T-helper 1 cell treated with Interleukin-12 subunit alpha and Interleukin-12 subunit beta and Interleukin-4 antibody, amounts not matched to agents 30 μg/mL and 1 μg/mL, for 36 hours (primary cell): Measurements from ENCODE around the gene HK1.
A peak's percentile ranks its signal among the peaks of the same experiment; 100 is the strongest.

ENCODE experiments used
- H3K27ac Mint-ChIP-seq: one replicate; pipeline ENCODE4 v1.8.0; 2021; ENCODE audit warnings: mild to moderate bottlenecking, mixed read lengths
- H3K27me3 Mint-ChIP-seq: one replicate; pipeline ENCODE4 v1.8.0; 2021; ENCODE audit warnings: low read depth, mixed read lengths
- H3K36me3 Mint-ChIP-seq: one replicate; pipeline ENCODE4 v1.8.0; 2021; ENCODE audit warnings: low read depth, mixed read lengths
- H3K4me1 Mint-ChIP-seq: one replicate; pipeline ENCODE4 v1.8.0; 2021; ENCODE audit warnings: low read depth, mixed read lengths
- H3K4me3 Mint-ChIP-seq: one replicate; pipeline ENCODE4 v1.8.0; 2021; ENCODE audit warnings: mild to moderate bottlenecking, moderate library complexity, mixed read lengths
- H3K9me3 Mint-ChIP-seq: one replicate; pipeline ENCODE4 v1.8.0; 2021; ENCODE audit warnings: mixed read lengths

HK1 gene

DNA sequence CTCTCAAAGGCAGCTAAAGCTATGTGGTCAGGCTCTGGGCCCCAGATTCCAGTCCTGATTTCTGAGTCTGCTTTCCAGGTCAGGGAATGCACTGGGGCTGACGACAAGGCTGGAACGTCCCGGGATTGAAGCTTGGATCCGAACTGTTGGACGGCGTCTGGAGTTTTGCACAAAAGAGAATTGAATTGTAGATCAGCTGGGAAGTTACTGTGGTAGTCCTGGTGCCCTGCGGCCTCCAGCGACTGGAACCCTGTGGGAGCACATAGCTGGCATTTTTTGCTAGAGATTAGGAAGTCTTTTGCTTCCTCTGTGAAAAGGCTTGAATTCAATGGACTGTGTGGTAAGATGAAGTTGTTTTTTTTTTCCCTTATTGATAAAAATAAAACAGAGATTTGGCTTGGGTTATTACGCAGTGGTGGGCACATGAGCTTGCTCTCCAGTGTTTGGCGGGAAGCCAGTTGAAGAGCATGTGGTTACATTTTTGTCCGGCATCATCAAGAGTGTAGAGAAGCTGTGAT is at the start of gene HK1:
Gene HK1 (plus strand): TSS at position 51 of the 518 bp plus-strand sequence.
- H3K4me1 Mint-ChIP-seq = no peaks in the 10 kb centered on the region
- peaks cover 12% of the 10 kb centered on the region for H3K27me3 Mint-ChIP-seq
- no peak within 1 kb of the TSS for H3K27ac Mint-ChIP-seq
- H3K4me3 Mint-ChIP-seq = no peak within 1 kb of the TSS
- H3K9me3 Mint-ChIP-seq = no peaks in the 10 kb centered on the region
- no peaks in the 10 kb centered on the region for H3K36me3 Mint-ChIP-seq

GRCh38 chr10:69229616-69229916 is 48.7 kb upstream of the HK1 start:
- H3K27me3 Mint-ChIP-seq = peaks cover 3% of the 10 kb centered on the region
- H3K36me3 Mint-ChIP-seq = peaks cover 2% of the 10 kb centered on the region
- H3K4me3 Mint-ChIP-seq = peak overlapping the region; percentile 83
- no peaks in the 10 kb centered on the region for H3K9me3 Mint-ChIP-seq
- peaks cover 70% of the 10 kb centered on the region for H3K4me1 Mint-ChIP-seq
- peak overlapping the region; percentile 97 for H3K27ac Mint-ChIP-seq

GRCh38 chr10:69230128-69230527 is 48.2 kb upstream of the HK1 start:
- Mint-ChIP-seq H3K4me1 (peaks cover 67% of the 10 kb centered on the region), H3K9me3 (no peaks in the 10 kb centered on the region), H3K27ac (peak overlapping the region; percentile 97), H3K36me3 (peaks cover 2% of the 10 kb centered on the region), H3K27me3 (peaks cover 3% of the 10 kb centered on the region), H3K4me3 (peak overlapping the region; percentile 83)

DNA sequence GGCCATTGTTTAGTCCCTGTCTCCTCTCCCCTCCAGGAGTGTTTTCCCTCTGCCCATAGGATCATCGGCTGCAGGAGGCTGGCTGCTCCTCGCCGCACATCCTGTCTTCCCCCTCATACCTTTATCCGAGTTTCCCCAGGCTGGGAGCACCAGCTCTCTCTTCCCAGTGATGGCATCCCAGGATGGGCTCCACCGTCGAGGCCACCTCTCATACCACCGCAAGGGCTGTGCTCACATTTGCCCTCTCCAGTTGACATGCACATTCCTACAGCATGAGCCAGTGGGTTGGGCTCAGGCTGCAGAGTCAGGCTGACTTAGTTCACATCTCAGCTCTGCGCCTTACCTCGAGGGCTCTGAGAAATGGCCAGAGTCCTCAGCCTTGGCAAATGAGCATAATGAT is 46.0 kb upstream of the HK1 start:
- peak overlapping the region; percentile 72 for H3K4me3 Mint-ChIP-seq

DNA sequence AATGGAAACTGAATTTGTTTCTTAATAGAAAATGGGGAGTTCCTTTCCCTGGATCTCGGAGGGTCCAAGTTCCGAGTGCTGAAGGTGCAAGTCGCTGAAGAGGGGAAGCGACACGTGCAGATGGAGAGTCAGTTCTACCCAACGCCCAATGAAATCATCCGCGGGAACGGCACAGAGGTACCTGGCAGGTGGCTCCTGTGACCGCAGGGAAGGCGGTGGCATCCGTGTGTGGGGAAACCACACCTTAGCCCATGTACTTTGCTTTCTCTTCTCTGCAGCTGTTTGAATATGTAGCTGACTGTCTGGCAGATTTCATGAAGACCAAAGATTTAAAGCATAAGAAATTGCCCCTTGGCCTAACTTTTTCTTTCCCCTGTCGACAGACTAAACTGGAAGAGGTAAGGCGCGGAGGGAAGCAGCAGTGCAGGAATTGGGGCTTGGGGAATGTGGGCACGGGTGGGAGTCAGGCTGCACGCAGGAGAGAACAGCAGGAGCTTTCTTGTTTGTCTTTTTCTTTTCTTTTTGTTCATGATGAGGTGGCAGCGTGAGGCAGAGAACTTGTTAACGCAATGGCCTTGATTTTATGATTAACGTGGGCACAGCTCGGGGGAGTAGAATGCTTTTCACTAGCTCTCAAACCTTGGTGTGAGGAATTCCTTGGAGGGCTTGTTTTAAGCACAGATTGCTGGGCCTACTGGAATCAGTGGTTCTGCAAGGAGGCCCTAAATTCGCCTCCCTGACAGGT is 45.4 kb upstream of the HK1 start:
- no peaks in the 10 kb centered on the region for H3K9me3 Mint-ChIP-seq
- peaks cover 53% of the 10 kb centered on the region for H3K4me1 Mint-ChIP-seq
- peaks cover 2% of the 10 kb centered on the region for H3K36me3 Mint-ChIP-seq
- peaks cover 3% of the 10 kb centered on the region for H3K27me3 Mint-ChIP-seq
- H3K27ac Mint-ChIP-seq = peak overlapping the region; percentile 77
- peak overlapping the region; percentile 72 for H3K4me3 Mint-ChIP-seq

More for the DNA sequence above, 46.0 kb upstream of the HK1 start:
- Mint-ChIP-seq H3K27ac (peak overlapping the region; percentile 77), H3K9me3 (no peaks in the 10 kb centered on the region), H3K4me1 (peaks cover 55% of the 10 kb centered on the region), H3K36me3 (peaks cover 2% of the 10 kb centered on the region), H3K27me3 (peaks cover 3% of the 10 kb centered on the region)

DNA sequence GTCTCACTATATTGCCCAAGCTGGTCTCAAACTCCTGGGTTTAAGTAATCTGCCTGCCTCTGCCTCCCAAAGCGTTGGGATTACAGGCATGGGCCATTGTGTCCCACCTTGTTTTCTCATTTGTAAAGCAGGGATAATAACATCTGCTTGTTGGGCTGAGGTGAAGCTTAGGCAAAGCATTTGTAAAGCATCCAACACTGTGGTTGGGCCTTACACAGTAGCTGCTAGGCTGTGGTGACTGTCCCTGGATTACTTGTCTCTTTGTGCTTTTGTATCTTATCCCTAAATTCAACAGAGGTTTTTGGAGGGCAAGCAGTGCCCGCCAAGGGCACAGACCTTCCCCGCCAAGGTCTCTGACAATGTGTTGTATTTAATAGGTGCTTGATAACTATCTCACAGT is 43.8 kb upstream of the HK1 start:
- peaks cover 3% of the 10 kb centered on the region for H3K27me3 Mint-ChIP-seq
- H3K4me1 Mint-ChIP-seq = peaks cover 41% of the 10 kb centered on the region
- no peaks in the 10 kb centered on the region for H3K9me3 Mint-ChIP-seq
- H3K36me3 Mint-ChIP-seq = peaks cover 2% of the 10 kb centered on the region
- H3K27ac Mint-ChIP-seq = no peak overlapping the region
- H3K4me3 Mint-ChIP-seq = no peak overlapping the region

DNA sequence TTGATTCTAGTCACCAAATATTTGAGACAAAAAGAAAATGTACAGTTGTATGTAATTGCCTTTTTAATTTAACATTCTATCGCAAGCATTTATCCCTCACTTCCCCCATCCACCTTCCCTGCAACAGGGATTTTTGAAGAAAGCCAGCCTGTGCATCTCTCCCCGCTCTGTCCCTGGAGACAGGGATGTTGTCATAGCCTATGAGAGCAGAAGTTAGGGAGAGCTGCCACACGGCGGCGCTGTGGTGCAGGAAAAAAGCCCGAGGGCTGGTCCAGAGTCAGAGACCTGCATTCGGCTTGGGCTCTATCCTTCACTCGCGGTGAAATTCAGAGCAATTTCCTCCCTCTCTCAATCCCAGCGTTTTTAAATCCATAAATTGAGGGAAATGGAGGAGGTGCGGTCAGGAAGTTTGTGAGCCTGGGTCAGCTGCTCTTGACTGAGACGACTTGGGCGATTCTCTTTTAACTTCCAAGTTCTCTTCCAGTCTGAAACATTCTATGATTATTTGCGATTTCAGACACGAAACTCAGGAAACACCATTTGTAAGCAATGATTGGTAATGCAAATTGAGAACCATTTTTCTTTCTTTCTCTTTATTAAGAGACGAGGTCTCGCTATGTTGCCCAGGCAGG is 40.7 kb upstream of the HK1 start:
- no peaks in the 10 kb centered on the region for H3K9me3 Mint-ChIP-seq
- peaks cover 23% of the 10 kb centered on the region for H3K4me1 Mint-ChIP-seq
- H3K36me3 Mint-ChIP-seq = no peaks in the 10 kb centered on the region
- no peak overlapping the region for H3K4me3 Mint-ChIP-seq
- H3K27me3 Mint-ChIP-seq = no peaks in the 10 kb centered on the region
- no peak overlapping the region for H3K27ac Mint-ChIP-seq

- H3K36me3 Mint-ChIP-seq = no peaks in the 10 kb centered on the region
- peaks cover 14% of the 10 kb centered on the region for H3K4me1 Mint-ChIP-seq
- no peaks in the 10 kb centered on the region for H3K9me3 Mint-ChIP-seq
These were observed 39.2 kb upstream of the HK1 start for GRCh38 chr10:69239136-69239535.

DNA sequence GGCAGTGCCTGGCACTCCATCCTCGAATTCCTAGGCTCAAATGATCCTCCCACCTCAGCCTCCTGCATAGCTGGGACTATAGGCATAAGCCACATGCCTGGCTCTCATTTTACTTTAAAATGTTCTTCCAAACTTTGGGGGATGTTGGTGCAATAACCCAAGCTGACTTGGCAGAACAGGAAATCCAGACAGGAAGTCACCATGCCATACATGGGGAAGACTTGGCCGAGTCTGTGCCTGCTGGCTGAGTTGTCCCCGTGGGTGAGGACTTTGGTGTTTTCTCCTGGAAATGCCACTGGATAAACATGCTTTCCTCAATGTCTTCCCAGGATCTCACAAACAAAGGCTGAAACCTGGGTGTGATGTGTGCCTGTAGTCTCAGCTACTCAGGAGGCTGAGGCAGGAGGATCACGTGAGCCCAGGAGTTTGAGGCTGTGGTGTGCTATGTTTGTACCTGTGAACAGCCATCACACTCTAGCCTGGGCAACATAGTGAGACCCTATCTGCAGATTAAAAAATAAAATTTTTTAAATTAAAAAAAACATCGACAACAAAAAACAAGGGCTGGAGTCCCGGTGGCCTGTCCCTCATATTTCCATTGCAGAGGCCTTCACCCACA is 38.4 kb upstream of the HK1 start:
- Mint-ChIP-seq H3K9me3 (no peaks in the 10 kb centered on the region), H3K27ac (no peak overlapping the region), H3K4me1 (peaks cover 12% of the 10 kb centered on the region), H3K27me3 (no peaks in the 10 kb centered on the region), H3K36me3 (no peaks in the 10 kb centered on the region), H3K4me3 (no peak overlapping the region)

More at GRCh38 chr10:69239136-69239535, 39.2 kb upstream of the HK1 start:
- H3K27me3 Mint-ChIP-seq = no peaks in the 10 kb centered on the region
- no peak overlapping the region for H3K27ac Mint-ChIP-seq
- H3K4me3 Mint-ChIP-seq = no peak overlapping the region

DNA sequence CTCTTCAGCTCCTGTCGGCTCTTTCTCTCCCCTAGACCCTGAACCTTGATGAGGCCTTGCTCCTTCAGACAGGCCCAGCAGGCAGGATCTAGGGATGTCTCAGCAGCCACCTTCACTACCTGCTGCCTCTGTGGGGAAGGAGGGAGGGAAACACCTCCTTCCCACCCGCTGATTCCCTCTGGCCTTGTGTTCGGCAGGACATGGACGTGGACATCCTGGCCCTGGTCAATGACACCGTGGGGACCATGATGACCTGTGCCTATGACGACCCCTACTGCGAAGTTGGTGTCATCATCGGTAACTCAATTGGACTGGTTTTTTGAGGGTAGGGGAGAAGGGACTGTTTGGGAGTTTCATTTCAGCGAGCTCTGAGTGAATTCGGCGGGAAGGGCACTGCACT is 37.8 kb upstream of the HK1 start:
- Mint-ChIP-seq H3K4me1 (peaks cover 10% of the 10 kb centered on the region), H3K9me3 (no peaks in the 10 kb centered on the region), H3K36me3 (no peaks in the 10 kb centered on the region)

GRCh38 chr10:69241575-69241974 is 36.7 kb upstream of the HK1 start:
- Mint-ChIP-seq H3K36me3 (no peaks in the 10 kb centered on the region), H3K4me1 (peaks cover 10% of the 10 kb centered on the region), H3K4me3 (no peak overlapping the region), H3K27me3 (no peaks in the 10 kb centered on the region), H3K27ac (no peak overlapping the region), H3K9me3 (no peaks in the 10 kb centered on the region)

More for the DNA sequence above, 37.8 kb upstream of the HK1 start:
- Mint-ChIP-seq H3K27me3 (no peaks in the 10 kb centered on the region), H3K27ac (no peak overlapping the region), H3K4me3 (no peak overlapping the region)

GRCh38 chr10:69242040-69242851 is 36.0 kb upstream of the HK1 start:
- Mint-ChIP-seq H3K27me3 (no peaks in the 10 kb centered on the region), H3K27ac (no peak overlapping the region), H3K4me1 (peaks cover 10% of the 10 kb centered on the region), H3K36me3 (no peaks in the 10 kb centered on the region), H3K4me3 (no peak overlapping the region), H3K9me3 (no peaks in the 10 kb centered on the region)

DNA sequence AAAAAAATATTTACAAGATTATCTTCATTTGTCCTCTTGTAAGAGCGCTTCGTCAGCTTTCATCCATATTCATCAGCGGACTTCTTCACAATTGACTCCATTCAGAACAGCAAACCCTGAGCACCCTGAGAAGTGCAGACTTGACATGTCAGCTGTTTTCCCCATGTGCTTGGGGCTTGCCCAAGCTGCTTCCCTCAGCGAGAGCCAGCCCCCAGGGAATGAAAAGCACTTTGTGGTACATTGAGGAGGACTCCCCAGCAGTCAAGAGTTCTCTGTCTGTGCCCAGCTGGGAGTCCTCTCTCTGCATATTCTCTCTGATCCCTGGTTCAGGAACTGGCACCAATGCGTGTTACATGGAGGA is 35.5 kb upstream of the HK1 start:
- H3K36me3 Mint-ChIP-seq = no peaks in the 10 kb centered on the region
- H3K27ac Mint-ChIP-seq = no peak overlapping the region
- H3K27me3 Mint-ChIP-seq = no peaks in the 10 kb centered on the region
- peaks cover 6% of the 10 kb centered on the region for H3K4me1 Mint-ChIP-seq
- H3K9me3 Mint-ChIP-seq = no peaks in the 10 kb centered on the region
- H3K4me3 Mint-ChIP-seq = no peak overlapping the region

GRCh38 chr10:69243817-69244216 is 34.5 kb upstream of the HK1 start:
- no peaks in the 10 kb centered on the region for H3K36me3 Mint-ChIP-seq
- H3K9me3 Mint-ChIP-seq = no peaks in the 10 kb centered on the region
- peaks cover 6% of the 10 kb centered on the region for H3K4me1 Mint-ChIP-seq
- no peak overlapping the region for H3K27ac Mint-ChIP-seq
- H3K4me3 Mint-ChIP-seq = no peak overlapping the region
- no peaks in the 10 kb centered on the region for H3K27me3 Mint-ChIP-seq
